ENCODE measurements around the gene DPYSL4. TPM values are rescaled to one million over a fixed set of nuclear protein-coding genes. Genes with fewer than 3 reads are reported as not detected.

The DPYSL4 gene
- total and polyA plus RNA-seq, 12 donors, result 0.42 to 7.6 (median 3.2) TPM

GRCh38 chr10:132148261-132149251, 38.2 kb upstream of the DPYSL4 start:
- Histone ChIP-seq H3K9me3 (replicated peaks in 1 of 3) (no peaks in the 10 kb centered on the region), H3K27me3 (no peaks in the 10 kb centered on the region), H3K27ac (no peak overlapping the region), H3K4me1 (replicated peaks in 1 of 2) (no peaks in the 10 kb centered on the region), H3K4me3 (no peak overlapping the region), H3K36me3 (replicated peaks in 1 of 2) (no peaks in the 10 kb centered on the region)
- TF ChIP-seq POLR2A (IDR thresholded peaks at IDR 0.05), result no peak
- TF ChIP-seq CTCF (IDR thresholded peaks at IDR 0.05), result no peak
- intact Hi-C loops (cut with DNase I), result loop anchor here (10.0 kb wide), 2 partner anchors 114 to 124 kb away; no protein-coding TSS in a partner anchor
- DNase-seq, result no peak
- whole genome bisulfite sequencing, 4 donors, result 81 to 90% (median 87%) methylated on average over 20 to 43 of the region's 43 CpGs

- Histone ChIP-seq H3K4me3 (no peak overlapping the region), H3K27me3 (no peaks in the 10 kb centered on the region), H3K27ac (no peak overlapping the region), H3K9me3 (replicated peaks in 1 of 3) (no peaks in the 10 kb centered on the region), H3K4me1 (replicated peaks in 1 of 2) (no peaks in the 10 kb centered on the region), H3K36me3 (replicated peaks in 1 of 2) (no peaks in the 10 kb centered on the region)
- intact Hi-C loops (cut with DNase I), result loop anchor here (10.0 kb wide), 2 partner anchors 114 to 124 kb away; no protein-coding TSS in a partner anchor
- TF ChIP-seq POLR2A (IDR thresholded peaks at IDR 0.05) (no peak), CTCF (IDR thresholded peaks at IDR 0.05) (no peak)
- 79 to 87% (median 82%) methylated on average over 6 to 16 of the region's 23 CpGs for WGBS, 4 donors
- DNase-seq, result no peak
Observed at GRCh38 chr10:132149271-132149670, 37.5 kb upstream of the DPYSL4 start.

GRCh38 chr10:132149917-132150316, 36.8 kb upstream of the DPYSL4 start:
- TF ChIP-seq CTCF (IDR thresholded peaks at IDR 0.05) (no peak), POLR2A (IDR thresholded peaks at IDR 0.05) (no peak)
- H3K4me1 ChIP-seq (replicated peaks in 1 of 2), result no peaks in the 10 kb centered on the region
- WGBS, 4 donors, result 86 to 100% (median 97%) methylated on average over 1 to 7 of the region's 7 CpGs
- intact Hi-C loops (cut with DNase I), result loop anchor here (10.0 kb wide), 2 partner anchors 115 to 125 kb away; no protein-coding TSS in a partner anchor
- DNase-seq, result no peak
- no peaks in the 10 kb centered on the region for H3K27me3 ChIP-seq
- H3K4me3 ChIP-seq, result no peak overlapping the region
- H3K27ac ChIP-seq, result no peak overlapping the region
- no peaks in the 10 kb centered on the region for H3K36me3 ChIP-seq (replicated peaks in 1 of 2)
- H3K9me3 ChIP-seq (replicated peaks in 1 of 3), result no peaks in the 10 kb centered on the region

- intact Hi-C loops (cut with DNase I), result no loop called here
- Histone ChIP-seq H3K4me3 (no peak overlapping the region), H3K27me3 (no peaks in the 10 kb centered on the region), H3K9me3 (replicated peaks in 1 of 3) (no peaks in the 10 kb centered on the region), H3K4me1 (replicated peaks in 1 of 2) (no peaks in the 10 kb centered on the region), H3K27ac (no peak overlapping the region), H3K36me3 (replicated peaks in 1 of 2) (no peaks in the 10 kb centered on the region)
- WGBS, 4 donors, result 86 to 97% (median 94%) methylated on average over 2 of the region's 2 CpGs
- no peak for DNase-seq
- TF ChIP-seq POLR2A (IDR thresholded peaks at IDR 0.05) (no peak), CTCF (IDR thresholded peaks at IDR 0.05) (no peak)
Observed at GRCh38 chr10:132150777-132151176, 36.0 kb upstream of the DPYSL4 start.

All from adrenal gland (tissue), 12 donors.